Left kidney (tissue), 2 donors: ENCODE measurements around the gene NTSR2. TPM values are rescaled to one million over a fixed set of nuclear protein-coding genes. Genes with fewer than 3 reads are reported as not detected.
"Not testable (repeated sequence)": the region's sequence is repeated elsewhere in the genome, so short reads cannot be mapped to it uniquely, and the experiment has no call there.

Source experiments
- DNase-seq: peaks from one replicate; pipeline ENCODE4 v3.0.0-alpha.2; 2013
- polyA plus RNA-seq: library from polyadenylated mRNA; unstranded; fragments of 120-200 nt; gene quantifications from one replicate; pipeline ENCODE4 v1.2.1, GENCODE V29; 2013; ENCODE audit not compliant: insufficient read length

Gene NTSR2
- polyA plus RNA-seq, 1 donor, result not detected

DNA sequence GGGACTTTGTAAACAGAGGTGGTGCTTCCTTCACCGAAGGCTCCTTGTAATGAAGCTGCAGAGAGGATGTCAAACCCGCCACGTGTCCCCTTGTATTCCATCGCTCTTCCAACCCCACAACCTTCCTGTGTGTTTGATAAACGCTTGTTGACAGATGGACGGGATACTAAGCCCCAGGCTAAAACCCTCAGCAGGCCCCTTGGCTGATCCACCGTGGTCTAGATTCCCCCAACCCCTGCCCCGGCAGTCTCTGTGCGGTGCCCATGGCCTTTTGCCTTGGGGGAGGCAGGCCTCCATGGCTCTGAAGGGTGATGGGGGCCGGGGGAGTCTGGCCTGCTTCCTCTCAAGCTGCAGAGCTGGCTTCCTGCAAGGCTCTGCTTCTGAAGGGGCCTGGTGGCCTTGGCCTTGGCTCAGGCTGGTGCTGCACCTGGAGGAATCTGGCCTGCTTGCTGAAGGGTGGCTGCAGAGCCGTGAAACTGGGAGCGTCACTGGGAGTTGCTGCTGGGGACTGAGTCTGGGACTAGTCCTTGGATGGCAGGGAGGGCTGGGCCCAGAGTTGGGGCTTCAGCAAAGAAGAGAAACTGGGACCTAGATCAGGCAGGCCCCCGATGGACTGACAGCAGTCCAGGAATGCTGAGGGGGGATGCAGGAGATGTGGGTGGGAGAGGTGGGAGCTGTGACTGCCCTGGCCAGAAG, 9.6 kb upstream of the NTSR2 start:
- no peak for DNase-seq

DNA sequence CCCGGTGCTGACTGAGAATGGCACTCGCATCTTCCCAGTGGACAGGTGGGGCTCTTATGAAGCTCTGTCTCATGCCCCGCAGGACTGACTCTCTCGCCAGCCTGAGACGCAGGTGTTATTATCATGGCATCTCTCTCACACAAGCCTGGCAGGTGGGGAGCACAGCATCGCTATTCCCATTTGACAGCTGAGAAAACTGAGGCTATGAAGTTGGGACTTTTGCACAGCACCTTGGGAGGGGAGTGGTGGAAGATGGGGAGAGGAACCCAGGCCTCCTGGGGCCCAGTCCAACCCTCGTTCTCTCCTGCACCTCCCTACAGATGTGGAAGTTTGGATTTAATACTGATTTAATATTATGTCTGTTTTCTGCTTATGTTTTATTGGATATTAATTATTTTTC, 9.0 kb upstream of the NTSR2 start:
- no peak for DNase-seq

DNA sequence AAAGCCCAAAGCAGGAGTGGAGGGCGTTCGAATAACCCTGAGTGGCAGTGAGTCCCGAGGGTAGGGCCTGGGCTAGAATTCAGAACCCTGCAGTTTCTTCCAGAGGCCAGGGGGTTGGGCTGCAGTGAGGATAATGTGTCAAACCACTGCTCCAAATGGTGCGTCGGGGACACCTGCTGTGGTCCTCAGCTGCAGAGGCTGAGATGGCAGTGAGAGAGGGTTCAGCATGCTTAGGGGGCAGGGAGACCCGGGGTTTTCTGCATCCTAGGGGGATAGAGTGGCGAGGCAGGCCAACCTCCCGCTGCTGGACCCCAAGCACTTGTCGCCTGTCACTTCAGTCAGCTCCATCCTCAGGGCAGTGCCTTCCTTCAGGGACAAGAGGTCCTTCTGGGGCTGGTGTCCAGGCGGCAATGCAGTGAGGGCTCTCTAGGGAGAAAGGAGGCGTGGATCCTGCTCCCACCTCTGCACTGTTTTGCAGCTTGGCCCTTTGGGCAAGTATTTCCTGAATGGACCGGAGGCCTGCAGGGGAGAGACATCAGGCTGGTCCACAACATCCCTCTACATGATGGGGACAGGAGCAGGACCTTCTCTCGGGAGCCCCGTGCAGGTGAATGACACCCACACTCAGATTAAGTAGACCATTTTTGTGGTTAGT, 8.4 kb upstream of the NTSR2 start:
- DNase-seq, result no peak

DNA sequence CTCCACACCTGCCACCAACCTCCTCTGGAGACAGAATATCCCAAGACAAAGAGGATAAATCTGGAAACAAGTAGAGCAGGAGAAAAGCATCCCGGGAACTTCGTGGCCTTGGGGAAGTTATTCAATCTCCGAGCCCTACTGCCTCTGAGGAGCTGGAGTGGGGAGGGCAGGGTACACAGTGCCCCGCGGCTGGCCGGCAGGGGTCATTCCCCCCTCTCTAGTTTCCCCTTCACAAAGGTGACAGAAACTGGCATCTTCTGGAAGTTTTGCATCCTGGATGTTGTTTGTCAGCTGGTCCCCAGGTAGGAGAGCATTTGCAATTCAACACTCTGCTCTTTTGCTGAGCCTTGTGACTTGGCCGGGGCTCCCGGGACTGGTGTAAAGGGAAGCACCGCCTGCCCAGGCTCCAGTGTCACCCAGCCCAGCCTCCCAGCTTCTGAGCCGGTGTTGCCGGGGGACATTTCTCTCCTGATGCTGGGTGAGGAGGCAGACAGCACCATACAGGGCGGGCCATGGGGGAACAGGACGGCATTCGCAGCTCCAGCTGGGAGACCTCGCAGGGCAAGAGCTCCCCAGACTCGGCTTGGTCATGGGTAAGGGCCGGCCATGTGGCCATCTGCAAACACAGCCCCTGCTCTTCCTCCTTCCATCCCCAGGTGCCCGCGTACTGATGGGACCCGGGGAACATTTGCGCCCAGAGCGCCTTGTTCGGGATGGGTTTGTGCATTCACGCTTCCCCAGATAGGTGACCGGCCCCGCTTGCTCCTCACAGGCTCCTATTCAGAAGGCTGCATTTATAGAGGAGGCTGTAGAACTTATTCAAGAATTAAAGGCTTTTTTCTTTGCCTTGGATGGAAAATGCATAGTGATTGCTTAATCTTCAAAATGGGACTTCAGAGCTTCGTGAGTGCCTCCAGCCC, 7.4 kb upstream of the NTSR2 start:
- no peak for DNase-seq

DNA sequence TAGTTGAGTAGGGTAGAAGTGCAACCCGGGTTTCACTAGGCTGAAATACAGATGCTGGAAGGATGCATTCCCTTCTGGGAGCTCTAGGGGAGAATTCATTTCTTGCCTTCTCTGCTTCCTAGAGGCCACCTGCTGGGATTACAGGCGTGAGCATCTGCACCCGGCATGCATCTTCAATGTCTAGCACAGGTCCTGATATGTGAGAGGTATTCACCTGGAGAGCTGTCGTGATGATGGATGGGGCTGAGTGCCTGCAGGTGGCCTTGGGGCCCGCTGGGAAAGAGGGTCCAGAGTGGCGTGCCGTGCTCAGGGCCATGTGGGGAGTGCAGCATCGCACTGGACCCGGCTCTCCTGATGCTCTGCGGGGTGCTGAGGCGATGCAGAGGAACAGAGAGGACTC, 6.6 kb upstream of the NTSR2 start:
- DNase-seq, result no peak

DNA sequence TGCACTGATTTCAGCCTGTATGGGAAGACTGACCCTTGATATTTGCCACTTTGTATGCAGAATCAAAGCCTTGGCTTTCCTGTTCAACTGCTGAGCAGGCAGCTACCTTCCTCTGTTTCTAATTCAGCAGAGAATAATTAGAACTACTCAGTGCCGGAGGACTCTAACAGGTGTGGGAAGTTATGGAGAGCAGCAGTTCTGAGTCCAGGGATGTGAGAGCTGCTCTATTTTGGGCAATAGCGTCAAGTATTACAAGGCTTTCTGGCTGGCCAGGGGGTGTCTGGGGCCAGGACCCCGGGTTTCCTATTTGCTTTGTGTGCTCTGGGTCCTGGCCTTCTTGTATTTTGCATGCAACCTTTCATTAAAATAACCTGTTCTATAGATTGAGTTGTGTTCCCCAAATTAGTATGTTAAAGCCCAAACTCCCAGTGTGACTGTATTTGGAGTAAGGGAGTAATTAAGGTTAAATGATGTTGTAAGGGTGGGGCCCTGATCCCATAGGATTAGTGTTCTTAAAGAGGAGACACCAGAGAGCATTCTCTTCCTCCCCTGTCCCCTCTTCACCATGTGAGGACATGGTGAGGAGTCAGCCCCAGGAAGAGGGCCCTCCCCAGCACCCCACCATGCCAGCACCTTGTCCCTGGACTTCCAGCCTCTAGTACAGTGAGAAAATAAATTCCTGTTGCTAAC, 5.6 kb upstream of the NTSR2 start:
- no peak for DNase-seq

DNA sequence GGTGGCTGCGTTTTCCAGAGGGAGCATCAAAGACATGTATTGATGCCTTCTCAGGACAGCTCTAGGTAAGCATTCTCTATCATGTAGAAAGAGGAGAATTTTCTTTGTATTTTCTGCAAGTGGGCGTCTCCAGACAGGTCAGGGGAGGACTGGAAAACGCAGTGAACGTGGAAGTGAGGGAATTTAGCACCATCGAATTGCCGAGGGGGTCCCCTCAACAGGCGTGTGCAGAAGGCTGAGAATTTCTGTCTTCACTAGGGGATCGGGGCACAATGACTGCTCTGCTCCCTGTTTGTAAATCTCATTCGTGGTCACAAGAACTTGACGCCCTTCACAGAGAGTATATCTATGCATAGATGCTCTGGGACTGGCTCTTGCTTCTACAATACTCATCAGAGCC, 5.0 kb upstream of the NTSR2 start:
- DNase-seq, result no peak

DNA sequence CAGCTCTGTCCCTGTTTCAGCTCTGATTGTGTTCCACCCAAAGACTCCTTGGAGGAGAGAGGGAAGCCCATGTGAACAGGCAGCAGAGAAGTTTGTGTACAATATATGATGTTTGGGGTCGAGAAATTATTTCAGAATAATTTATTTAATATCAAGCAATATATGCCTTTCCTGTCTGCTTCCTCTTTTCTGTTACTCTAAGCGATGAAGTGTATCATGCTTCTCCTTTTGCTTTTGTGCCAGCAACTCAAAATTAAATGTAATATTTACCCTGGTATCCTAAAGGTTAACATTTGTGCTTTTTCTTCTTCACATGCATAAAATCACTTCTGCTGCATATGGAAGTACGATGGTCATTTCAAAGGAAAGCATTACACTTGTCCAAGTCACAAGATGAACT, 2.4 kb upstream of the NTSR2 start:
- DNase-seq, result no peak

DNA sequence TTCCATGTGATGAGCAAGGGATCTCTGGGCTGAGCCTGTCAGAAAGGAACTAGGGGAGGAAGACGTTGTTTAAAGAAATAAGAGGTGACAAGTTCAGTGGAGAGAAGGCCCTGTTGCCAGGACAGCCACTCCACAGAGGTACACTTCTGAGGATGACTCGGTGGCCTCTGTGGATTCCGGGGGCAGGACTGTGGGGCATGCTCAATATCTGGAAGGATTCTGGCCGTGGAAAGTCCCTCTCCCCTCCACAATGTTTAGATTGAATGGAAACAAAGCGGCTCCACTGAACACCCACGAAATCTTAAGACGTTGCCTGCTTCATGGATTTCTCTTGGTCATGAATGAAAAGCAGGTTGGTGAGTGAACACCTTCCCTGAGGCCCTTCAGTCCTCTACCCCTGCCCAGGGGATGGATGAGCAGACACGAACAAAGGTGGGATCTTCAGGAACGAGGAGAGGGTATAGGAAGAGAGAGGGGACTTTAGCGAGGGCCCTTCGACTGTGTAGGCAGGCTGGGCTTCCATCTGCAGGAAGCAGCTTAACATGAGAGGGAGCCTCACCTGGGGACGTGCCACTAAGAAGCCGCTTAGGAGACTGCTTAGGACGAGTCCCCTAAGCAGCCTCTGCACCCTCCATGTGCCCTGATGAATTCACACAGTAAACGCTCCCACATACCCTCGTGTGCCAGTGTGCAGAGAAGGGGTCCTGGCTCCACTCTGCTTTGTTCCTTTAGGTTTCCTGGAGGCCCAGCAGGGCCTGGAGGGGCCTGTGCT, 1.9 kb downstream of the NTSR2 start:
- DNase-seq, result no peak

DNA sequence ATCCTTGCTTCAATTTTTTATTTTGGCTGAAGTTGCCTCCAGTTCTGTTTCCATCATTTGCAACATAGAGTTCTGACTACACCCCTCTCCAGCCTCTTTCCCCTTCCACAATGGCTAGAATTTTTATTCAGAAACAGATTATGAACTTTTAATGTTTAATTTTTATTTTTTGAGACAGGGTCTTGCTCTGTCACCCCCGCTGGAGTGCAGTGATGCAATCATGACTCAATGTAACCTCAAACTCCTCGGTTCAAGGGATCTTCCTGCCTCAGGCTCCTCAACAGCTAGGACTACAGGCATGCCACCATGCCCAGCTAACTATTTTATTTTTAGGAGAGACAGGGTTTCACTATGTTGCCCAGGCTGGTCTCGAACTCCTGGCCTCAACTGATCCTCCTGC, 2.8 kb downstream of the NTSR2 start:
- DNase-seq, result no peak

DNA sequence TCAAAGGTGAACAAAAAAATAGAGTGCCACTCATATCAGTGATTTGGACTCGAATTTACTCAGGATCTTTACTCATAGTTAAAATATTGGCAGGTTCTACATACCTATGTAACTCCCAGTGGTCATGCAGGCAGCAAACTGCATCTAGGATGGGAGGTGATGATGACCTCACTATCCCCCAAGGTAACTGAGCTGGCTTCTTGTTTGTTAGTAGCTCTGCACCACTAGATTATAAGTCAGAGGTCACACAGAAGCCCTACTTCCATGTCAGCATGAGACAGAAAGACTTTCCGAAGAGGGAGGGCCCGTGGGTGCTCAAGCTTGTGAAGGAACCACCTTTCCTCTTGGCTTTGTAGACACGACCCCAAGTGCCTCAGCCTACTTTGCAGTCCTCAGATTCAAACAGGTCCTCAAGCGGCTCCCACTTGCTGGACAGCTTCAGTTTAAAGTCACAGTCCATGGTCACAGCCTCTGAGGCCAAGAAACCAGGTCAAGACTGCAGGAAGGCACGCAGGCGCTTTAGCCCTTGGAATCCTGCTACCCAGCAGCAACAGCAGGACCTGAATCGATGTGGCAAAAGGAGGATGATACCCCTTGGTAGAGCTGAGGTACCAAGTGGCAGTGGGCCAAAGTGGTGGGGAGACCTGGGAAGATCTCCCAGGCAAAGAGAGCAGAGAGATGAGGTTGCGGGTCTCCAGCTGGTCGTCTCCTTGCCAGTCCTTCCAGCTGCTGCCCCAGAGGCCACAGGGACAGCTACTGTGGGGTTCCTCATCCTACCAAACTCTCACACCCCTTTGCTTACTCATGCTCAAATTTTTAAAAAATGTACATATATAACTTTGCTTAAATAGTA, 4.3 kb downstream of the NTSR2 start:
- DNase-seq, result no peak

DNA sequence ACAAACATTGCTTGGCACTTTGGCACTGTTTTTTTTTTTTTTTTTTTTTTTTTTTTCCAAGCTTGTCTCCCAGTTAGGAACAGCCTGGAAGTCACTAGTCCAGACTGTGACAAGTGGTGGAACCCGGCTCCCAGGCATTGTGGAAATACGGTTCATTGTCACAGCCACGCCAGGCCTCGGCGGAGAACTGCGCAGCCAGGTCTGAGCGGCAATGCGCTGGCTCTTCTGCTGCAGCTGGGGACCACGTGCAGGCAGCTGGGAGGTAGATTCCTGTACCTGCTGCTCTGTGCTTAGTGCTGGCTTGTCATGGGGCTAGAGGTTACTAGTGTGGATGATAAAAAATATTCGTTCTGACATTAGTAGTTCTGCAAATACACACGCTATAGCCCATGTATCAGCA, 5.0 kb downstream of the NTSR2 start:
- DNase-seq, result no peak

DNA sequence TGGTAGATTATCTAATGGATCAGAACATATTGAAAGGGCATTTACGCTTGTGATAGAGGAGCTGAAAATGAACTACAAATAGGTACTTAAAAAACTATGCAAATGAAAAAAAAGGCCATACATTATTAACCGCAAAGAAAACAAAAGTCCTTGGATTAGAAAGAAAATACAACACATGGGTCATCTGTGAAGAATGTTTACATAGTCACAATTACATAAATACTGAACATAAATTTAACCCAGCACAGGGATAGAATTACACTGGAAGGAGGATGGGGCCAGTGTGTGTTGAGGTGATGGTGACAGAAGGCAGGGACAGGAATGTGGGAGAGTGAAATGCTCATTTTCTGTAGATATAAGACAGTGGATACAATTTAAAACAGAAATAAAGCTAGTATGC, 6.6 kb downstream of the NTSR2 start:
- DNase-seq, result no peak

DNA sequence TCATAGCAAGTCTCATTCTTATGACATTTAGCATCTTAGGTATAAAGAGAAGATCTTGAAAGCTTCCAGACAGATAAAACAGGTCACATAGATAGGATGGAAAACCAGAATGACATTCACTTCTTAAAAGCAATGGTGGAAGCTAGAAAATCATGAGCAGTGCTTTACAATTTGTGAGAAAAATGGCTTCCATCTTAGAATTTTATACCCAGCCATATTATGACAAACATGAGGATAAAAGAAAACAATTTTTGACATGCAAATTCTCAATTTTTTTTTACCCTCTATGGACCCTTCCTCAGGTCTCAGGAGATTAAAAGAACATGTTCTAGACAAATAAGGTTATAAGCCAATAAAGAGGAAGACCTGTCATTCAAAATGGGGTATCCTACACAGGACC, 7.1 kb downstream of the NTSR2 start:
- no peak for DNase-seq

DNA sequence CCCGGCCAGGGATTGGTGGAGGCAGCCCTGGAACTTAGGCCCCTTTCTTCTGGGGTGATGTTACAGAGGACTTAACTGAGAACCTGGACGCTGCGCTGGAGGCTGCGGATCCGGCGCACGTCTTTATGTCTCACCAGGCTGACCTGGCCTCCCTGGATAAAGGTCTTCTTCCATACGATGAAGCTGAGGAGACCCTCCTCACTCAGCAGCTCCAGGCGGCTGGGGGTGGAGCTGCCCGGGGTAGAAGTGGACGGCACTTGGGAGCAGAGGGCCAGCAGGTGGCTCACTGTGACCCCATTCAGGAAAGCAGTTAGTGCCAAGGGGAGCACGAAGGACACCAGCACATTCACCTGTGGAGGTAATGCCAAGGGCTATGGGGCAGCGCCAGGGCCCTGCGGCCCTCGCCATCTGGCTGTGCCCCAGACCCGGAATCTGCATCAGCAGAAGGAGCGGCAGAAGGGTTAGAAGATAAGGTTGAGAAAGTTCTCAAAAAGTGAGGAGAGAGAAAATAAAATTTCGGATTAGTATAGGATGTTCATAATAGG, 8.0 kb downstream of the NTSR2 start:
- no peak for DNase-seq

DNA sequence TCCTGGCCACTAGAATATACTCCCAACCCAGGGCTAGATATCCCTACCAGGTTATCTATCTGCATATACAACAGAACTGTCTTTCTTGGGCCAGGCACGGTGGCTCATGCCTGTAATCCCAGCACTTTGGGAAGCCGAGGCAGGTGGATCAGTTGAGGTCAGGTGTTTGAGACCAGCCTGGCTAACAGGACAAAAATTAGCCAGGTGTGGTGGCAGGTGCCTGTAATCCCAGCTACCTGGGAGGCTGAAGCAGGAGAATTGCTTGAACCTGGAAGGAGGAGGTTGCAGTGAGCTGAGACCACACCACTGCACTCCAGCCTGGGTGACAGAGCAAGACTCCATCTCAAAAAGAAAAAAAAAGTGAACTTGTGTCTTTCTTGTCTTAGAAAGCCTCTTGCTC, 9.6 kb downstream of the NTSR2 start:
- DNase-seq, result not testable (repeated sequence)

DNA sequence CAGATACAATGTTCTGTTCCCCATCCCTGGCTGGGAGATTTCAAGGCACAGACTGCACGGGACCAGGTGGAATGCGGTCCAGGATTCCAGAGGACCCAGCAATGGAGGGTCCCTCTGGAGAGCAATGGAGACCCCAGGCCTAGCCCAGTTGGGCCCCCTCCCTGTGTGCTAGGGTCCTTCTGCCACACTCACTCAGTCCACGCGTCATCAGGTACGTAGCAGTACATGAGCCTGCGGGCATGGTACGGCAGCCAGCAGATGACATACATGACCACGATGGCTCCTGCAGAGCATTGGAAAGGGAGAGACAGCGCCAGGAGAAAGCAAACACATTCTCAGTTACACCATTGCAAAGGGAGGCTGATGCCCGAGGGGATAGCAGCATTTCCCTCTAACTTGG, 10.1 kb downstream of the NTSR2 start:
- DNase-seq, result no peak

DNA sequence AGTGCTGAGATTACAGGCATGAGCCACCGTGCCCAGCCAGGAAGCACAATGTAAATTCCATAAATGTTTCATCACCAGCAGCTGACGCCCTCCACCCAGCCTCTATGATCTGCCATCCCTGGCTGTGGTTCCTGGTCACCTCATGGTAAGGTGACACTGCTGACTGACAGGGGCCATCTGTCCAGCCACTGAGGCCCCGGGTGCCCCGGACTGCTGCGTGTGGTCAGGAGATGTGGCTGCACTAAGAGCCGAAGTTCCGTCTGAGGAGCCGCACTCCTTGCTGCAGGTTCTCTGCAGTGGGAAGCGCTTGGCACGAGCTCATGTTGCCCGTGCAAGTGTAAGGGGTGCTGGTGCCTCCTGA, 10.9 kb downstream of the NTSR2 start:
- DNase-seq, result no peak

DNA sequence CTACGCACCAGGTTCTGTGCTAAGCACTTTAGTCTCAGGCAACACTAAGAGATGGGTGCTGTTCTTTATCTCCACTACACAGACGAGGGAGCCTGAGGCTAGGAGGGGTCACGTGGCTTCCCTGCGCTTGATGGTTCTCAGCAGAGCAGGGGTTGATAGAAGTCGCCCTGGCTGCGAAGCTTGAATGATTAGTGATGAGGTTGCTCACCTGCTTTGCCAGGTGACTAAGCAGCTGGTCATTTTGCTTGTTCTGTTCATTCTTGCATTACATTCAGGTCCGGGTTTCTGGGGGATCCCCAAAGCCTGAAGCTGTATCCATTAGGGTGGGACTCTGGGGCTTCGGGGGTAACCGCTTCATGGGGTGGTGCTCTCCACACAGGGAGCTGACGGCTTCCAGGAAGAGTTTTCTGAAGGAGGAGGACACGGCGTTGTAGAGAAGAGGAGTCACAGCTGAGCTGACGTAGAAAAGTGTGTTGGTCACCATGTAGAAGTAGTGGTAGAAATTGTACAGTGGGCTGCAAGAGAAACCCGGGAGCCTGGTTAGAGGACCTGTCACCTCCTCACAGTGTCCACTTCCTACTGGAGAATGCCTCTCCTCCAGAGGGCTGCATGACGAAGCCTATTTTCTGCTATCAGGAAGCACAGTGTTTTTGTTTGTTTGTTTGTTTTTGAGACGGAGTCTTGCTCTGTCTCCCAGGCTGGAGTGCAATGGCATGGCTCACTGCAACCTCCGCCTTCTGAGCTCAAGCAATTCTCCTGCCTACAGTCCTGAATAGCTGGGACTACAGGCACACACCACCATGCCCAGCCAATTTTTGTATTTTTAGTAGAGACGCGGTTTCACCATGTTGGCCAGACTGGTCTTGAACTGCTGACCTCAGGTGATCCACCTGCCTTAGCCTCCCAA, 11.5 kb downstream of the NTSR2 start:
- no peak for DNase-seq
